GM19099 (cell line): ENCODE data around the gene PSORS1C2.

Source experiments
- POLR2A ChIP-seq: IDR thresholded peaks from 3 replicates; pipeline ENCODE4 v1.6.1; 2011; ENCODE audit warnings: low read depth; ENCODE audit not compliant: insufficient read length; ENCODE audit errors: extremely low read depth

The PSORS1C2 gene

GRCh38 chr6:31138982-31139381 lies at the start of gene PSORS1C2:
TSS of gene PSORS1C2 (minus strand) at chr6:31139066. CDS start at chr6:31139026, 40 bp downstream.
- TF ChIP-seq POLR2A = no peak

GRCh38 chr6:31187780-31188194 lies 48.9 kb upstream of the PSORS1C2 start:
- TF ChIP-seq POLR2A = no peak

DNA sequence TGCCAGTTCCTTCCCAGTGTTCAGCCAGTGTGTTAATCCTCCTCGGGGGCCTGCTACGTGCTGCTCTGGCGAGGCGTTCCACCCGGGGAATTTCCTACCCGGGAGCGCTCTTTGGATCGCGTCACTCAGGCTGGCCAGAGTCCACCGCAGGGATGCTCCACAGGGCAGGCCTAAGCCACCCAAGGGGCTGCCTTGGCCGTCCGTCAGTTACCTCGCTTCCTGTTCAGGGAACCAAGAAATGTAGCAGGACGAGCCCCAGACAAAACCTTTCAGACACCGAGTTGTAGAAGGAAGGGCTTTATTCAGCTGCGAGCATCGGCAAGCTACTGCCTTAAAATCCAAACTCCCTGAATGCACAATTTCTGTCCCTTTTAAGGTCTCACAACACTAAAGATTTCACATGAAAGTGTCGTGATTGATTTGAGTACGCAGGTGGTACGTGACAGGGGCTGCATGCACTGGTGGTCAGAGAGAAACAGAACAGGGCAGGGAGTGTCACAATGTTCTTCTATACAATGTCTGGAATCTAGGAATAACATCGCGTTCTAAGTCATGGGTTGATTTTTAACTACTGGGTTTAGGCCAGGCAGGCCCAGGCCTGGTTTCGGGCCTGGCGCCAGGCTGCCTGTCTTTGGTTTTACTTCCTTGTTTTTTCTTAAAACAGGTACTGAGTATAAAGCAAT lies 47.3 kb upstream of the PSORS1C2 start:
- TF ChIP-seq POLR2A = no peak

DNA sequence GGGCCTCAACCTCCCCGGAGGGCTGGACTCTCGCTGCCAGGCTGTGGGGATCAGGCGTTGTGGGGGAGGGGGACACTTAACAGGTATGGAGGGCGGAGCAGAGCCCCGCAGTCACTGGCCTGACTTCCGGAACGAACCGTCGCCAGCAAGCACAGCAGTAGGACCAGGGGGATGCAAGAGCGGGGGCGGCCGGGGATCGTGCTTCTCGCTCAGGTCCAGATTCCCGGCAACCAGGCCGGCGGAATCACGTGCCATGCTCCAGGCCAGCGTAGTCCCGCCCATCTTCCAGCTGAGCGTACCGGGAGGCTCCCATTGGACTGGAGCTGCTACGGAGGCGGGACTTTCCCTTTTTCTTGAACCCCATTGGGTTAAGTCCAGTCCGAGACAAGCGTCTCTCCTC lies 41.6 kb upstream of the PSORS1C2 start:
- TF ChIP-seq POLR2A = no peak

GRCh38 chr6:31179896-31180295 lies 41.0 kb upstream of the PSORS1C2 start:
- no peak for TF ChIP-seq POLR2A

GRCh38 chr6:31179042-31179386 lies 40.1 kb upstream of the PSORS1C2 start:
- no peak for TF ChIP-seq POLR2A

GRCh38 chr6:31178143-31179041 lies 39.5 kb upstream of the PSORS1C2 start:
- no peak for TF ChIP-seq POLR2A

DNA sequence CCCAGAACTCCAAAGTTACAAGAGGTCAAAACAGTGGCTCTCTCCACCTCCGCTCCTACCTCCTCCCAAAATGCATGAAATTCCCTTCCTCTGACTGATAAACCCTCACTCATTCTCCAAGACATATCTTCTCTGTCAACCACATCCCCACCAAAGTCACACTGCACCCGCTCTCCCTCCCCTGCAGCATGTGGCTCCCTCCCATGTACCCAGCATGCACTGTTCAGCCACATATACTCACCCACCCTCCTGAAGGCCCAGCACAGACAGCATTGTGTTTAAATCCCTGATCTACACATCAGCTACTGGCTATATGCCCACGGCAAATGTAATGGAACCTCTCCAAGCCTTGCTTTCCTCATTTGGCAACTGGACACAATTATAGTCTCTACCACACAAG lies 37.1 kb upstream of the PSORS1C2 start:
- TF ChIP-seq POLR2A = no peak

GRCh38 chr6:31174378-31174777 lies 35.5 kb upstream of the PSORS1C2 start:
- TF ChIP-seq POLR2A = no peak

- TF ChIP-seq POLR2A = no peak
Observed at GRCh38 chr6:31173406-31173805, 34.5 kb upstream of the PSORS1C2 start.

- TF ChIP-seq POLR2A = no peak
Observed at GRCh38 chr6:31172973-31173384, 34.1 kb upstream of the PSORS1C2 start.

GRCh38 chr6:31171931-31172905 lies 33.4 kb upstream of the PSORS1C2 start:
- TF ChIP-seq POLR2A = no peak

DNA sequence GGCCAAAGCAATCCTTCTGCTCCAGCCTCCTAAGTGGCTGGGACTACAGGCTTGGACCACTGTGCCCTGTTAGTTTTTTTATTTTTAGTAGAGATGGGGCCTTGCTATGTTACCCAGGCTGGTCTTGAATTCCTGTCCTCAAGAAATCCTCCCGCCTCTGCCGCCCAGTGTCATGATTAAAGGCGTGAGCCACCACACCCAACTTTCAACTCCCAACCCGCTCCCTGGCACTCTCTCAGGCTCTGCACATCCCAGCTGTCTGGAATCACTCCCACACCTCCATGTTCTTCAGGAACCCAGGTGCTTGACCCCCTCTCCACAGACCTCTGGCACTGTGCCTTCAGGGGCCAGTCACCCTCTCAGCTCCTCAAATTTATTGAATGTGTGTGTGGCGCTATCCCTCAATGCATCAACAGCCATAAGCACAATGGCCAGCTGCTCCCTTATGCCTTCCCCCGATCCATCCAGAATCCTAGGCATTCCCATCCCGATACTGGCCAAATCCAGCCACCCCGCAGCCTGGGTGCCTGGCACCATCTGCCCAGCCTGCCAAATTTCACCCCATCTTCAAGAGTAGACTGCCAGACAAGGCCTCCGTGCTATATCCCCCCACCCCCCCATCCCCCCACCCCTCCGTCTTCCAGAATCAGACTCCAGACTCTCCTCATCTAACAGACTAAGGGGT lies 32.3 kb upstream of the PSORS1C2 start:
- TF ChIP-seq POLR2A = no peak

DNA sequence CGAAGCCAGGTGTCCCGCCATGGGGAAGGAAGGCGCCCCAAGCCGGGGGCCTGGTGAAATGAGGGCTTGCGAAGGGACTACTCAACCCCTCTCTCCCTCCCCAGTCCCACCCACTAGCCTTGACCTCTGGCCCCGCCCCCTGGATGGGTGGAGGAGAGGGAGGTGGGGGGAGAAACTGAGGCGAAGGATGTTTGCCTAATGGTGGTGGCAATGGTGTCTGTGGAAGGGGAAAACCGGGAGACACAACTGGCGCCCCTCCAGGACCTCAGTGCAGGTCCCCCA lies 31.7 kb upstream of the PSORS1C2 start, which contains the start of gene POU5F1:
TSS of gene POU5F1 (minus strand) at position 83 of the 282 bp plus-strand sequence. CDS start at position 21, 62 bp downstream.
- TF ChIP-seq POLR2A = no peak
